Suprapubic skin (tissue), 4 donors: ENCODE data around the gene SRMS. TPM values are rescaled to one million over a fixed set of nuclear protein-coding genes. Genes with fewer than 3 reads are reported as not detected.

Source experiments
- DNase-seq, 2 donors: peaks; one replicate each; pipeline ENCODE4 v3.0.0-alpha.2; 2019; ENCODE audit warnings: low spot score in 2 of 2
- H3K27ac ChIP-seq: fragments of 200-600 bp; sonication (generic); one replicate; pipeline ENCODE4 v1.5.1; 2019
- H3K27me3 ChIP-seq: fragments of 200-600 bp; sonication (generic); one replicate; pipeline ENCODE4 v1.5.1; 2019
- H3K36me3 ChIP-seq: fragments of 200-600 bp; sonication (generic); one replicate; pipeline ENCODE4 v1.5.1; 2019
- H3K4me1 ChIP-seq: fragments of 200-600 bp; sonication (generic); one replicate; pipeline ENCODE4 v1.5.1; 2019
- H3K4me3 ChIP-seq: fragments of 200-600 bp; sonication (generic); one replicate; pipeline ENCODE4 v1.5.1; 2019; ENCODE audit warnings: mild to moderate bottlenecking
- H3K9me3 ChIP-seq: fragments of 200-600 bp; sonication (generic); one replicate; pipeline ENCODE4 v1.5.1; 2019
- EP300 ChIP-seq: sonication (generic); formaldehyde crosslinking; IDR thresholded peaks from one replicate; pipeline ENCODE4 v1.6.1; 2017; ENCODE audit warnings: antibody characterized with exemption
- POLR2A ChIP-seq, 2 donors: fragments of 450-650 bp; IDR thresholded peaks; one replicate each; pipeline ENCODE4 v1.6.1; 2017; ENCODE audit warnings: antibody characterized with exemption in 2 of 2, mild to moderate bottlenecking in 2 of 2, moderate library complexity in 2 of 2
- POLR2AphosphoS5 ChIP-seq, 3 donors: sonication (generic); formaldehyde crosslinking; IDR thresholded peaks; one replicate each; pipeline ENCODE4 v1.6.1; 2017; ENCODE audit warnings: antibody characterized with exemption in 3 of 3
- WGBS: methylation state at CpG from one replicate; pipeline ENCODE4 v1.1.5; 2018; 5-methylcytosine and 5-hydroxymethylcytosine counted together
- total RNA-seq, 4 donors: library from RNA; depleted of rRNA; stranded (reverse); fragments of >200 nt; gene quantifications; one replicate each; pipeline ENCODE4 v1.1.0, GENCODE V29; 2016
- TF ChIP-seq, protein P1 (sequence below), 2 donors: fragments of 200-600 bp in 1 of 2; fragments of 450-650 bp in 1 of 2; sonication (generic) in 1 of 2; IDR thresholded peaks; one replicate each; pipeline ENCODE4 v1.5.1; 2016 to 2019; ENCODE audit warnings: antibody characterized with exemption in 2 of 2, mild to moderate bottlenecking in 1 of 2, moderate library complexity in 1 of 2

SRMS gene
- total RNA-seq, 4 donors from 2014 or later = 1.3 TPM; not detected in 3

DNA sequence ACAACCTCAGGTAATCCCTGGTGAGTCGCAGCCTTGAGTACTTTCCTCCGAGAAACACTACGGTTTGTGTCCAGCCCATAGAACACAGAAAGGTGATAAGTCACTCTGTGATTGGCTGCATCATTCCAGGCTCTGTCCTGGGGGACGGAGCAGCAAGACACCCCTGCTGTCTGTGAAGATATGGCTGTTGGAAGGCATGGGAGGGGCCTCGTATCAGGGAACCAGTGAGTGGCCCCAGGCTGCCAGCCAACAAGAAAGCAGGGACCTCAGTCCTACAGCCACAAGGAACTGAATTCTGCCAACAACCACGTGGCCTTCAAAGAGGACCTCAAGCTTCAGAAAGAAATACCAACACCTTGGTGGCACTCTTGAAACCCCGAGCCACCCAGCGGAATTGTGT is 42.3 kb downstream of the SRMS start:
- H3K4me3 ChIP-seq = no peak overlapping the region
- peaks cover 63% of the 10 kb centered on the region for H3K27me3 ChIP-seq
- WGBS = 86% methylated on average over 7 of the region's 8 CpGs
- H3K4me1 ChIP-seq = no peaks in the 10 kb centered on the region
- H3K9me3 ChIP-seq = peaks cover 9% of the 10 kb centered on the region
- no peak overlapping the region for H3K27ac ChIP-seq
- no peaks in the 10 kb centered on the region for H3K36me3 ChIP-seq
- no peak for TF ChIP-seq POLR2A (IDR thresholded peaks at IDR 0.05)
- no peak for DNase-seq

DNA sequence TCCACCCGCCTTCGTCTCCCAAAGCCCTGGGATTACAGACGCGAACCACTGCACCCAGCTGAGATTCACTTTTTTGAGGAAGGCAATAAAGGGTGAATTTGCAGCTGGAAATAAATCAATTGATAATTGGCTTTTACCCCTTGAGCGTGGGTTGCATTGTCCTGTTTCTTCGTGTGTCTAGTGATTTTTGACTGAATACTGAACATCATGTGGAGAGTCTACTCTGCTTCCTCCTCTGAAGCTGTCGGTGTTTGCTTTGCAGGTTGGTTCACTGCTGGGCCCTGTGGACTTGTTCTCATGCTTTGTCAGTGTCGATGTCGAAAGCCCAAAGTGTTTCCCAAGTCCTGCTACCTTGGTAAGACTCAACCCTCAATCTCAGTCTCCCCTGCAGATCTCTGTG is 42.9 kb downstream of the SRMS start:
- H3K27me3 ChIP-seq = peaks cover 66% of the 10 kb centered on the region

DNA sequence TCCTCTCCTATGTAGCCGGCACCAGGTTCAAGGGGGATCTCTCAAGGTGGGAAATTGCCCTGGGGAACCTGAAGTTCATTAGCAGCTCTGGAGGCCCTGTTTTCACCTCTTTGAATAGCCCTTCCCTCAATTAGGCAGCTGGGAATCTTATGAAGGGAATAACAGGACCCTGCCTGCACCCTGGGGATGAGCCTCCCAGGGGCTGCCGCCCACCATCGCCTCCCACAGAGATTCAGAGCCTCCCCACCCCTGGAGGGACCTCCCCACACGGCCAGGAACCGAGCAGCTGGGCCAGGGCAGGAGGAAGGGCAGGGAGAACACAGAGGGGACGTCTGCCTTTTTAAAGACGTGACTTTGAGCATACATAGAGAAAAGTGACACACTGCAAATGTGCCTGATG is 44.0 kb downstream of the SRMS start:
- Histone ChIP-seq H3K27me3 (peaks cover 74% of the 10 kb centered on the region), H3K36me3 (no peaks in the 10 kb centered on the region), H3K27ac (no peak overlapping the region), H3K4me3 (no peak overlapping the region), H3K9me3 (peaks cover 9% of the 10 kb centered on the region), H3K4me1 (peaks cover 14% of the 10 kb centered on the region)
- DNase-seq = no peak
- TF ChIP-seq POLR2A (IDR thresholded peaks at IDR 0.05) (no peak), EP300 (no peak), POLR2AphosphoS5 (IDR thresholded peaks at IDR 0.05) (no peak)
- TF ChIP-seq, protein P1, sequence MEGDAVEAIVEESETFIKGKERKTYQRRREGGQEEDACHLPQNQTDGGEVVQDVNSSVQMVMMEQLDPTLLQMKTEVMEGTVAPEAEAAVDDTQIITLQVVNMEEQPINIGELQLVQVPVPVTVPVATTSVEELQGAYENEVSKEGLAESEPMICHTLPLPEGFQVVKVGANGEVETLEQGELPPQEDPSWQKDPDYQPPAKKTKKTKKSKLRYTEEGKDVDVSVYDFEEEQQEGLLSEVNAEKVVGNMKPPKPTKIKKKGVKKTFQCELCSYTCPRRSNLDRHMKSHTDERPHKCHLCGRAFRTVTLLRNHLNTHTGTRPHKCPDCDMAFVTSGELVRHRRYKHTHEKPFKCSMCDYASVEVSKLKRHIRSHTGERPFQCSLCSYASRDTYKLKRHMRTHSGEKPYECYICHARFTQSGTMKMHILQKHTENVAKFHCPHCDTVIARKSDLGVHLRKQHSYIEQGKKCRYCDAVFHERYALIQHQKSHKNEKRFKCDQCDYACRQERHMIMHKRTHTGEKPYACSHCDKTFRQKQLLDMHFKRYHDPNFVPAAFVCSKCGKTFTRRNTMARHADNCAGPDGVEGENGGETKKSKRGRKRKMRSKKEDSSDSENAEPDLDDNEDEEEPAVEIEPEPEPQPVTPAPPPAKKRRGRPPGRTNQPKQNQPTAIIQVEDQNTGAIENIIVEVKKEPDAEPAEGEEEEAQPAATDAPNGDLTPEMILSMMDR (IDR thresholded peaks at IDR 0.05) = no peak
- WGBS = 40% methylated on average over 6 of the region's 7 CpGs

More for the DNA sequence above, 42.9 kb downstream of the SRMS start:
- H3K36me3 ChIP-seq = no peaks in the 10 kb centered on the region
- TF ChIP-seq EP300 (no peak), POLR2AphosphoS5 (IDR thresholded peaks at IDR 0.05) (no peak), POLR2A (IDR thresholded peaks at IDR 0.05) (no peak)
- peaks cover 9% of the 10 kb centered on the region for H3K9me3 ChIP-seq
- DNase-seq = no peak
- WGBS = 84% methylated on average over 9 of the region's 9 CpGs
- no peak overlapping the region for H3K4me3 ChIP-seq
- no peak overlapping the region for H3K27ac ChIP-seq
- H3K4me1 ChIP-seq = peaks cover 2% of the 10 kb centered on the region

DNA sequence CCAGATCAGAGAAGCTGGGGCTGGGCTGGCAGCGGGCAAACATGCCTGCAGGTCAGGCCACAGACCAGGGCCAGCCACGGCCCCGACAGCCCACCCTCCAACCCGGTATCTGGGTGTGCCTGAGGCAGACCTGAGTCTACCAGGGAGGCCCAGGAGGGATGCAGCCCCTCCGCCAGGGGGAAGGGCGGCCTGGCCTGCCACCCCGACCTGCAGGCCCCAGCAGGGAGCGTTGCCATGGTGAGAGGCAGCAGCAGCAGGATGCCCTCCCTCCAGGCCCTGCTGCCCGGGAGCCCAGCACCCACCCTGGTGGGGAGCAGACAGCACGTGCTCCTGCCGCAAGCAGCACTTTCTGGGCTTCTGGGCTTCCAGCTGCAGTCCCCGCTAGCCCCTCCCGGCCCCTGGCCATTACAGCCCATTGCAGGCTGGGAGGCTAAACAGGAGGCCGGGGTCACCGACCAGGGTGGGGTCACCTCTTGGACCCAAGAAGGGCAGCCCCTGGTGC is 44.8 kb downstream of the SRMS start:
- H3K27me3 ChIP-seq = peaks cover 82% of the 10 kb centered on the region
- TF ChIP-seq, protein P1 (IDR thresholded peaks at IDR 0.05) = no peak
- TF ChIP-seq EP300 = no peak
- no peak for TF ChIP-seq POLR2A (IDR thresholded peaks at IDR 0.05)
- no peak for TF ChIP-seq POLR2AphosphoS5 (IDR thresholded peaks at IDR 0.05)
- peaks cover 9% of the 10 kb centered on the region for H3K9me3 ChIP-seq
- no peaks in the 10 kb centered on the region for H3K36me3 ChIP-seq
- H3K27ac ChIP-seq = no peak overlapping the region
- peaks cover 22% of the 10 kb centered on the region for H3K4me1 ChIP-seq
- no peak overlapping the region for H3K4me3 ChIP-seq
- DNase-seq = no peak
- 44% methylated on average over 8 of the region's 15 CpGs for whole genome bisulfite sequencing

DNA sequence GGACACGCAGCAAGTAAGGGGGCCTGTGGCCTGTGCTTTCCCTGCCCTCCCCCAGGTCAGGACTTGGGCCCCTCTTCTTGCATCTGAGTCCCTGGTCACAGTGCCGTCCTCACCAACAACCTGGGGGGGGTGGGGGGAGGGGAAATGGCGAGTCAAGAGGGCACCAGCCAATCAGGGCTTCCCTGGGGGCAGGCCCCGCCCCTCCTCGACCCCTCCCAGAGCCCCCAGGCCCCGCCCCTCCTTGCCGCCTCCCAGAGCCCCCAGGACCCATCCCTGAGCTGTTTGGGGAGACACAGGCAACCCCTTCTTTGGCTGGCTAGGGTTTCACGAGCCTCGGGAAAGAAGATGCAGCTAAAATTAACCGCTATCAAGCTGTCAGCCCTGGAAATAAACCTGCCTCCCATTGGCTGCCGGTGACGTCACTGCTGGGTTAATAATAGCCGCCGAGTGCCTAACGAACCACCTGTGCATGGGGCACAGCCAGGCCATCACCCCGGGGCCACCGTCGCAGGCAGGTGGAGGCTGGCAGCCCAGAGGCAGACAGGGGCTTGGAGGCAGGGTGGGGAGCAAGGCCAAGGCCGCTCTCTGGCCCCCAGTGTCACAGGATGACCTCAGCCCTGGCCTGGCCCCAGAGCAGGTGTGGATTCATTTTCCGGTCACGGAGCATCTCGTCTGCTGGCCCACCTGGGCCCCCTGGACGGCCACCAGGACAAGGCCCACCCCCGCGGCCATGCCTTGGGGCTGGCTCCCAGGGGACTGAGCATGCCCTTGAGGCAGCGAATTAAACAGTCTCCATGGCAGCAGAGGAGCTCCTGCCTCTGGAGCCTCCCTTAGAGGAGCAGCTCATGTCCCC is 45.5 kb downstream of the SRMS start:
- H3K4me1 ChIP-seq = peaks cover 24% of the 10 kb centered on the region
- peaks cover 89% of the 10 kb centered on the region for H3K27me3 ChIP-seq
- no CpG with 5 or more reads among the region's 26 CpGs for WGBS
- peaks cover 9% of the 10 kb centered on the region for H3K9me3 ChIP-seq
- H3K4me3 ChIP-seq = no peak overlapping the region
- TF ChIP-seq POLR2AphosphoS5 (IDR thresholded peaks at IDR 0.05) (no peak), POLR2A (IDR thresholded peaks at IDR 0.05) (no peak), EP300 (no peak)
- TF ChIP-seq, protein P1 (IDR thresholded peaks at IDR 0.05) = no peak
- H3K36me3 ChIP-seq = no peaks in the 10 kb centered on the region
- DNase-seq = no peak
- H3K27ac ChIP-seq = no peak overlapping the region
